ENCODE data around the gene IL18BP. TPM values are rescaled to one million over a fixed set of nuclear protein-coding genes. Genes with fewer than 3 reads are reported as not detected.

The IL18BP gene
- total and polyA plus RNA-seq, 2 of the 13 experiments (the other 11 are each of a cell fraction or from before 2014, with no cell fraction given), result 4.1 to 12.8 TPM

GRCh38 chr11:72012897-72013721, 14.4 kb downstream of the IL18BP start:
- TF ChIP-seq ATF3 (CRISPR knock-in tag; IDR thresholded peaks at IDR 0.05), result no peak
- TF ChIP-seq AGO2 (optimal IDR thresholded peaks at IDR 0.05; ENCODE audit: low read depth, low read length), result peak; percentile 70
- TF ChIP-seq POLR2A (IDR thresholded peaks at IDR 0.05; ENCODE audit: insufficient read depth in 1 of 2, low read depth in 2 of 2, low read length in 2 of 2), result 0 out of 4 replicates have a peak, but pooled peaks of 1 of the 2 experiments have one; percentile 7
- Histone ChIP-seq H2AFZ (ENCODE audit: low read length) (no peak overlapping the region), H3K27ac (ENCODE audit: extremely low read length, insufficient read depth, low read length) (no peak overlapping the region), H3K36me3 (replicated peaks in 1 of 2; ENCODE audit: control insufficient read depth in 1 of 2, insufficient read depth in 2 of 2, low read length in 2 of 2) (peaks cover 70 to 98% of the 10 kb centered on the region in 2 experiments), H3K4me3 (replicated peaks in 1 of 3; ENCODE audit: insufficient read depth in 1 of 3, low read depth in 2 of 3, low read length in 3 of 3) (no peak overlapping the region), H3K27me3 (ENCODE audit: control insufficient read depth in 1 of 2, insufficient read depth in 2 of 2, low read length in 2 of 2) (no peaks in the 10 kb centered on the region), H4K20me1 (ENCODE audit: insufficient read depth, low read length) (no peaks in the 10 kb centered on the region), H3K9me3 (ENCODE audit: low read length) (no peaks in the 10 kb centered on the region), H3K9ac (ENCODE audit: insufficient read depth, low read depth, low read length) (no peak overlapping the region), H3K4me1 (ENCODE audit: insufficient read depth, low read length) (no peaks in the 10 kb centered on the region), H3K79me2 (ENCODE audit: insufficient read depth, low read length) (no peaks in the 10 kb centered on the region), H3K4me2 (ENCODE audit: low read depth, low read length) (no peak overlapping the region)
- in situ Hi-C loops (cut with HindIII; ENCODE audit: extremely low pct_ligation_motif_present, low pct_unique_long_range_greater_than_20kb) (no loop called here), intact Hi-C loops (cut with micrococcal nuclease; ENCODE audit: unreplicated experiment) (no loop called here)
- WGBS (ENCODE audit: low lambda C conversion rate), result 98% methylated on average over 17 of the region's 33 CpGs
- no peak for DNase-seq (ENCODE audit: low spot score)
- no TSS peak for BruUV-seq (replicated peaks)
- ATAC-seq, result no peak
- FAIRE-seq, result no peak
- CTCF ChIA-PET (ENCODE audit: low intra/inter-chr PET ratio, low total read pairs), result no interaction called here
- POLR2A ChIA-PET, result no interaction called here

- FAIRE-seq (no peak), ATAC-seq (no peak), DNase-seq (ENCODE audit: low spot score) (no peak)
- Histone ChIP-seq H3K9me3 (ENCODE audit: low read length) (no peaks in the 10 kb centered on the region), H3K27ac (ENCODE audit: extremely low read length, insufficient read depth, low read length) (no peak overlapping the region), H3K79me2 (ENCODE audit: insufficient read depth, low read length) (no peaks in the 10 kb centered on the region), H3K4me2 (ENCODE audit: low read depth, low read length) (no peak overlapping the region), H2AFZ (ENCODE audit: low read length) (no peak overlapping the region), H3K9ac (ENCODE audit: insufficient read depth, low read depth, low read length) (no peak overlapping the region), H3K36me3 (replicated peaks in 1 of 2; ENCODE audit: control insufficient read depth in 1 of 2, insufficient read depth in 2 of 2, low read length in 2 of 2) (peaks cover 73 to 99% of the 10 kb centered on the region in 2 experiments), H3K4me3 (replicated peaks in 1 of 3; ENCODE audit: insufficient read depth in 1 of 3, low read depth in 2 of 3, low read length in 3 of 3) (no peak overlapping the region), H3K4me1 (ENCODE audit: insufficient read depth, low read length) (no peaks in the 10 kb centered on the region), H4K20me1 (ENCODE audit: insufficient read depth, low read length) (no peaks in the 10 kb centered on the region), H3K27me3 (ENCODE audit: control insufficient read depth in 1 of 2, insufficient read depth in 2 of 2, low read length in 2 of 2) (no peaks in the 10 kb centered on the region)
- BruUV-seq (replicated peaks), result no TSS peak
- TF ChIP-seq AGO2 (optimal IDR thresholded peaks at IDR 0.05; ENCODE audit: low read depth, low read length) (peak; percentile 68), RBM22 (optimal IDR thresholded peaks at IDR 0.05; ENCODE audit: low read length) (peak; percentile 55), ZNF691 (CRISPR knock-in tag; IDR thresholded peaks at IDR 0.05; ENCODE audit: borderline replicate concordance, low read depth) (no peak)
- POLR2A ChIA-PET, result no interaction called here
- in situ Hi-C loops (cut with HindIII; ENCODE audit: extremely low pct_ligation_motif_present, low pct_unique_long_range_greater_than_20kb) (no loop called here), intact Hi-C loops (cut with micrococcal nuclease; ENCODE audit: unreplicated experiment) (no loop called here)
- WGBS (ENCODE audit: low lambda C conversion rate), result 98% methylated on average over 38 of the region's 38 CpGs
- CTCF ChIA-PET (ENCODE audit: low intra/inter-chr PET ratio, low total read pairs), result no interaction called here
Observed at GRCh38 chr11:72013765-72014711, 15.3 kb downstream of the IL18BP start.
